ENCODE measurements around the gene SLC30A9.

- TF ChIP-seq CTCF (IDR thresholded peaks at IDR 0.05) (no peak), SIN3A (IDR thresholded peaks at IDR 0.05; ENCODE audit: borderline replicate concordance, insufficient read depth, low read depth, low read length) (no peak), TCF7L2 (IDR thresholded peaks at IDR 0.05; ENCODE audit: low read depth, low read length) (no peak), POLR2AphosphoS5 (IDR thresholded peaks at IDR 0.05; ENCODE audit: low read depth, low read length) (no peak), REST (IDR thresholded peaks at IDR 0.05; ENCODE audit: insufficient read depth in 1 of 2, low read depth in 2 of 2, low read length in 1 of 2) (no peak)
These were observed 114.2 kb downstream of the SLC30A9 start for GRCh38 chr4:42104521-42104920.
